Lower leg skin (tissue), 3 donors: ENCODE measurements around the gene TGM5.

ENCODE experiments used
- POLR2A ChIP-seq, 2 donors: fragments of 450-650 bp; IDR thresholded peaks; one replicate each; pipeline ENCODE4 v1.6.1; 2016 to 2017; ENCODE audit warnings: antibody characterized with exemption in 2 of 2, mild to moderate bottlenecking in 1 of 2, moderate library complexity in 1 of 2
- TF ChIP-seq, protein P1 (sequence below), 3 donors: fragments of 450-650 bp; IDR thresholded peaks; one replicate each; pipeline ENCODE4 v1.5.1; 2016; ENCODE audit warnings: antibody characterized with exemption in 3 of 3, mild to moderate bottlenecking in 3 of 3, moderate library complexity in 2 of 3

DNA sequence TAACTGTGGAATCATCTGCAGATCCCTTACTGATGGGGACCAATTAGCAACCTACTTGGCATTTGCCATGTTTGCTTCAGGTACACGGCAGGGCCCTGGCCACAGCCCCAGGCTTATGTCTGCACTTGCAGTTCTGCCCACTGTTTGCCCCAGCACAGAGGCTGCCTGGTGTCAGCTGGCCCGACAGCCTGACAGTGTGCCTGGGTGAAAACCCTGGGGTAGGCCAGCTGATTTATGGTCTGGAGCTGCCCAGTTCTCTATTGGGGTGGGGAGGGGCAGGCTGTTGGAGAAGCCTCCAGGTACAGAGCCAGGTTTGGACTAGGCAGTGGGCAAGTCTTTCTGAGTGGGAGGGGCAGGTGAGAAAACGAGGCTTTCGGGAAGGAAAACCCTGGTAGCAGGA lies 11.2 kb upstream of the TGM5 start:
- TF ChIP-seq, protein P1, sequence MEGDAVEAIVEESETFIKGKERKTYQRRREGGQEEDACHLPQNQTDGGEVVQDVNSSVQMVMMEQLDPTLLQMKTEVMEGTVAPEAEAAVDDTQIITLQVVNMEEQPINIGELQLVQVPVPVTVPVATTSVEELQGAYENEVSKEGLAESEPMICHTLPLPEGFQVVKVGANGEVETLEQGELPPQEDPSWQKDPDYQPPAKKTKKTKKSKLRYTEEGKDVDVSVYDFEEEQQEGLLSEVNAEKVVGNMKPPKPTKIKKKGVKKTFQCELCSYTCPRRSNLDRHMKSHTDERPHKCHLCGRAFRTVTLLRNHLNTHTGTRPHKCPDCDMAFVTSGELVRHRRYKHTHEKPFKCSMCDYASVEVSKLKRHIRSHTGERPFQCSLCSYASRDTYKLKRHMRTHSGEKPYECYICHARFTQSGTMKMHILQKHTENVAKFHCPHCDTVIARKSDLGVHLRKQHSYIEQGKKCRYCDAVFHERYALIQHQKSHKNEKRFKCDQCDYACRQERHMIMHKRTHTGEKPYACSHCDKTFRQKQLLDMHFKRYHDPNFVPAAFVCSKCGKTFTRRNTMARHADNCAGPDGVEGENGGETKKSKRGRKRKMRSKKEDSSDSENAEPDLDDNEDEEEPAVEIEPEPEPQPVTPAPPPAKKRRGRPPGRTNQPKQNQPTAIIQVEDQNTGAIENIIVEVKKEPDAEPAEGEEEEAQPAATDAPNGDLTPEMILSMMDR (IDR thresholded peaks at IDR 0.05), result no peak
- no peak for TF ChIP-seq POLR2A (IDR thresholded peaks at IDR 0.05)
